HepG2 (cell line): Measurements from ENCODE around the gene SGPL1. TPM values are rescaled to one million over a fixed set of nuclear protein-coding genes. Genes with fewer than 3 reads are reported as not detected.
A peak's percentile ranks its signal among the peaks of the same experiment; 100 is the strongest.

Experiments
- ATAC-seq: fragments of 200-7000 bp; cut with Tn5 transposase; 3 replicates; pipeline ENCODE4 v1.9.1; 2020; ENCODE audit warnings: mild to moderate bottlenecking, moderate library complexity
- BruUV-seq: library from RNA; stranded (reverse); fragments of 400-500 nt; replicated peaks from 2 replicates; lab custom pipeline; 2021; lab: Mats Ljungman, UMichigan
- CTCF ChIA-PET: fragments of 300-600 bp; formaldehyde crosslinking; extraction: SDS; loops from one replicate; lab custom pipeline; 2021; ENCODE audit warnings: low total read pairs, inconsistent platforms, low intra/inter-chr PET ratio; lab: Yijun Ruan, JAX
- POLR2A ChIA-PET: fragments of 350-600 bp; sonication (Branson Sonifier 250); formaldehyde crosslinking; loops from one replicate; lab custom pipeline; 2020; ENCODE audit warnings: antibody characterized with exemption, inconsistent platforms; lab: Yijun Ruan, JAX
- DNase-seq: peaks from one replicate; pipeline ENCODE4 v3.0.0-alpha.2; 2015; ENCODE audit warnings: low spot score
- FAIRE-seq: peaks from 3 replicates; lab custom pipeline; 2011; peaks lifted over from hg19 to GRCh38; lab: Jason Lieb, UNC
- H2AFZ ChIP-seq: one replicate; pipeline ENCODE4 v1.6.1; 2011; ENCODE audit warnings: low read length, inconsistent platforms
- H3K27ac ChIP-seq: fragments of 300-600 bp; 3 replicates; pipeline ENCODE4 v1.8.0; 2011; ENCODE audit warnings: mixed run types, mild to moderate bottlenecking, mixed read lengths, low read length, inconsistent platforms; ENCODE audit not compliant: insufficient read depth; ENCODE audit errors: extremely low read length
- H3K27me3 ChIP-seq, 2 experiments: fragments of 200-600 bp in 1 of 2; 2 replicates in 1 of 2; 3 replicates in 1 of 2; pipeline versions ENCODE4 v1.6.0 to v1.8.0; 2011; ENCODE audit warnings: low read length in 2 of 2, mild to moderate bottlenecking in 2 of 2, moderate library complexity in 2 of 2, inconsistent platforms in 1 of 2; ENCODE audit not compliant: insufficient read depth in 2 of 2, control insufficient read depth in 1 of 2
- H3K36me3 ChIP-seq, 2 experiments: fragments of 200-600 bp in 1 of 2; replicated peaks in 1 of 2; 2 replicates in 1 of 2; 3 replicates in 1 of 2; pipeline versions ENCODE4 v1.5.1 to v1.8.0; 2011; ENCODE audit warnings: low read length in 2 of 2, inconsistent platforms in 1 of 2; ENCODE audit not compliant: insufficient read depth in 2 of 2, control insufficient read depth in 1 of 2
- H3K4me1 ChIP-seq: 2 replicates; pipeline ENCODE4 v1.5.1; 2012; ENCODE audit warnings: low read length, inconsistent platforms; ENCODE audit not compliant: insufficient read depth
- H3K4me2 ChIP-seq: 2 replicates; pipeline ENCODE4 v1.6.0; 2011; ENCODE audit warnings: low read depth, low read length, inconsistent platforms
- H3K4me3 ChIP-seq, 3 experiments: fragments of 200-600 bp in 1 of 3; sonication (generic), shearing (Covaris generic) in 1 of 3; replicated peaks in 1 of 3; 2 replicates each; pipeline ENCODE4 v1.5.1; 2011 to 2016; ENCODE audit warnings: low read length in 3 of 3, inconsistent platforms in 2 of 3, low read depth in 2 of 3, mild to moderate bottlenecking in 2 of 3, control low read depth in 1 of 3, mixed read lengths in 1 of 3; ENCODE audit not compliant: insufficient read depth in 1 of 3
- H3K79me2 ChIP-seq: one replicate; pipeline ENCODE4 v1.6.1; 2011; ENCODE audit warnings: low read length, inconsistent platforms; ENCODE audit not compliant: insufficient read depth
- H3K9ac ChIP-seq: 2 replicates; pipeline ENCODE4 v1.6.0; 2011; ENCODE audit warnings: mild to moderate bottlenecking, low read depth, low read length, inconsistent platforms; ENCODE audit not compliant: insufficient read depth
- H3K9me3 ChIP-seq: 2 replicates; pipeline ENCODE4 v1.5.1; 2012; ENCODE audit warnings: mild to moderate bottlenecking, low read length
- H4K20me1 ChIP-seq: 2 replicates; pipeline ENCODE4 v1.6.0; 2011; ENCODE audit warnings: inconsistent platforms, mild to moderate bottlenecking, low read length, moderate library complexity; ENCODE audit not compliant: insufficient read depth
- BCL6 ChIP-seq: IDR thresholded peaks from 2 replicates; pipeline ENCODE4 v1.6.1; 2016; ENCODE audit warnings: missing genetic modification reagents, missing compliant biosample characterization
- JDP2 ChIP-seq: sonication (generic); formaldehyde crosslinking; IDR thresholded peaks from 2 replicates; pipeline ENCODE4 v1.8.1; 2022; ENCODE audit warnings: missing genetic modification reagents, borderline replicate concordance
- NFKB2 ChIP-seq: sonication (generic); formaldehyde crosslinking; IDR thresholded peaks from 2 replicates; pipeline ENCODE4 v1.4.0; 2020; ENCODE audit warnings: missing genetic modification reagents, borderline replicate concordance
- POGZ ChIP-seq: sonication (generic); formaldehyde crosslinking; IDR thresholded peaks from 2 replicates; pipeline ENCODE4 v1.4.0; 2020; ENCODE audit warnings: mild to moderate bottlenecking, missing genetic modification reagents
- POLR2G ChIP-seq: fragments of 200-400 bp; formaldehyde crosslinking; IDR thresholded peaks from 2 replicates; pipeline ENCODE4 v1.6.1; 2018; ENCODE audit warnings: mild to moderate bottlenecking, low read depth, low read length, moderate library complexity
- RAD21 ChIP-seq: fragments of 450-650 bp; formaldehyde crosslinking; IDR thresholded peaks from 2 replicates; pipeline ENCODE4 v1.5.0; 2020; ENCODE audit warnings: mild to moderate bottlenecking
- RORA ChIP-seq: sonication (generic); formaldehyde crosslinking; IDR thresholded peaks from 2 replicates; pipeline ENCODE4 v1.5.0; 2020; ENCODE audit warnings: mild to moderate bottlenecking, missing genetic modification reagents, moderate library complexity
- SOX13 ChIP-seq, 3 experiments: fragments of 450-650 bp in 1 of 3; sonication (generic) in 1 of 3; formaldehyde crosslinking in 1 of 3; IDR thresholded peaks in 2 of 3; conservative IDR thresholded peaks in 1 of 3; 2 replicates each; pipeline versions ENCODE4 v1.5.0 to v1.6.1; 2016 to 2020; ENCODE audit warnings: antibody characterized with exemption in 1 of 3, mild to moderate bottlenecking in 1 of 3, missing compliant biosample characterization in 1 of 3, missing genetic modification reagents in 1 of 3, moderate library complexity in 1 of 3
- SOX6 ChIP-seq, 2 experiments: fragments of 450-650 bp in 1 of 2; sonication (generic) in 1 of 2; formaldehyde crosslinking in 1 of 2; IDR thresholded peaks; 2 replicates each; pipeline versions ENCODE4 v1.4.0 to v1.6.1; 2017 to 2020; ENCODE audit warnings: antibody characterized with exemption in 1 of 2, mild to moderate bottlenecking in 1 of 2, missing genetic modification reagents in 1 of 2
- ZC3H13 ChIP-seq: sonication (generic); formaldehyde crosslinking; IDR thresholded peaks from 2 replicates; pipeline ENCODE4 v1.8.1; 2023; ENCODE audit warnings: mild to moderate bottlenecking, missing genetic modification reagents, moderate library complexity
- ZEB1 ChIP-seq: IDR thresholded peaks from 2 replicates; pipeline ENCODE4 v1.6.1; 2012; ENCODE audit warnings: mild to moderate bottlenecking, low read depth, inconsistent platforms; ENCODE audit not compliant: insufficient replicate concordance
- ZNF20 ChIP-seq: sonication (generic); formaldehyde crosslinking; IDR thresholded peaks from 2 replicates; pipeline ENCODE4 v1.4.0; 2020; ENCODE audit warnings: mild to moderate bottlenecking, moderate library complexity, missing genetic modification reagents
- ZNF44 ChIP-seq: sonication (generic); formaldehyde crosslinking; IDR thresholded peaks from 2 replicates; pipeline ENCODE4 v1.5.1; 2020; ENCODE audit warnings: mild to moderate bottlenecking, missing genetic modification reagents
- ZNF496 ChIP-seq: sonication (generic); formaldehyde crosslinking; IDR thresholded peaks from 2 replicates; pipeline ENCODE4 v1.8.1; 2023; ENCODE audit warnings: mild to moderate bottlenecking, moderate library complexity, missing genetic modification reagents; ENCODE audit not compliant: insufficient replicate concordance
- ZNF660 ChIP-seq: sonication (generic); formaldehyde crosslinking; IDR thresholded peaks from 2 replicates; pipeline ENCODE4 v1.5.1; 2020; ENCODE audit warnings: mild to moderate bottlenecking, low read depth, missing genetic modification reagents, borderline replicate concordance
- ZNF772 ChIP-seq: sonication (generic); formaldehyde crosslinking; IDR thresholded peaks from 2 replicates; pipeline ENCODE4 v1.5.0; 2020; ENCODE audit warnings: mild to moderate bottlenecking, missing genetic modification reagents
- WGBS: methylation state at CpG from one replicate; pipeline ENCODE4 v1.1.6; 2017; ENCODE audit warnings: low lambda C conversion rate; 5-methylcytosine and 5-hydroxymethylcytosine counted together
- in situ Hi-C: cut with HindIII; loops from 2 replicates; pipeline ENCODE4 v1.10.0; 2017; ENCODE audit warnings: low pct_unique_long_range_greater_than_20kb; ENCODE audit not compliant: extremely low pct_ligation_motif_present
- intact Hi-C: fragments of 100-400 bp; cut with micrococcal nuclease; formaldehyde crosslinking; loops from one replicate; pipeline ENCODE4 v1.10.0; 2022; ENCODE audit not compliant: unreplicated experiment
- polyA plus RNA-seq, 8 experiments: library from polyadenylated mRNA; depleted of rRNA in 3 of 8; stranded (reverse) in 7 of 8; unstranded in 1 of 8; fragments of >200 nt; fragmentation: Illumina TruSeq in 4 of 8; extraction: Trizol in 4 of 8; gene quantifications; 2 replicates each; pipeline versions ENCODE4 v1.2.1 to v1.2.3, GENCODE V29; 2011 to 2016; ENCODE audit warnings: low read depth in 4 of 8, missing spikeins in 1 of 8, mixed read lengths in 1 of 8; ENCODE audit not compliant: insufficient read depth in 1 of 8
- total RNA-seq, 5 experiments: library from RNA; depleted of rRNA; stranded (reverse); fragments of >200 nt; fragmentation: Illumina TruSeq; extraction: Trizol; gene quantifications; 2 replicates each; pipeline ENCODE4 v1.2.3, GENCODE V29; 2016; ENCODE audit warnings: low read depth in 1 of 5
- TF ChIP-seq, protein P1 (sequence below): sonication (generic); formaldehyde crosslinking; IDR thresholded peaks from 2 replicates; pipeline ENCODE4 v1.8.0; 2023; ENCODE audit warnings: mild to moderate bottlenecking, missing genetic modification reagents
- TF ChIP-seq, protein P2 (sequence below): IDR thresholded peaks from 2 replicates; pipeline ENCODE4 v1.4.0; 2020; ENCODE audit warnings: mild to moderate bottlenecking, missing genetic modification reagents
- TF ChIP-seq, protein P3 (sequence below): IDR thresholded peaks from 2 replicates; pipeline ENCODE4 v1.6.1; 2016; ENCODE audit warnings: low read depth, borderline replicate concordance

The SGPL1 gene
- total and polyA plus RNA-seq, 2 of the 13 experiments (the other 11 are each of a cell fraction or from before 2014, with no cell fraction given), result 17.6 to 25.0 TPM

DNA sequence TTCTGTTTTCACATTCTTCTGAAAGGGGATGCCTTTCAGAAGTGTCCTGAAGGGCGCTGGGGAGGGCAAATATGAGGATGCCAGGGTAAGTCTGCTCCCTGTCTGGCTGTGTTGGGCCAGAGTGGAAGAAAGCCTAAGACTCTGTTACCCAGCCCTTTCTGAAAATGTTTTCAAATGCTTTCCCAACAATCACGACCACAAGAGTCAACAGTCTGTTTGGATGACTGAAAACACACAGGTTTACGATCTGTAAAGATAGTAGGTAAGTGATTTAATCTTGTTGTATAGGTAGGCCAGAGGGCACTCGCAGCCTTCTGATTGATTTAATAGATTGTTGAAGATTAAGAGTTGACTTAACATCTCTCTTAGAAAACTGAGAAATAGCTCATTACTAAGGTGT is 13.2 kb downstream of the SGPL1 start (continued):
- TF ChIP-seq, protein P1, sequence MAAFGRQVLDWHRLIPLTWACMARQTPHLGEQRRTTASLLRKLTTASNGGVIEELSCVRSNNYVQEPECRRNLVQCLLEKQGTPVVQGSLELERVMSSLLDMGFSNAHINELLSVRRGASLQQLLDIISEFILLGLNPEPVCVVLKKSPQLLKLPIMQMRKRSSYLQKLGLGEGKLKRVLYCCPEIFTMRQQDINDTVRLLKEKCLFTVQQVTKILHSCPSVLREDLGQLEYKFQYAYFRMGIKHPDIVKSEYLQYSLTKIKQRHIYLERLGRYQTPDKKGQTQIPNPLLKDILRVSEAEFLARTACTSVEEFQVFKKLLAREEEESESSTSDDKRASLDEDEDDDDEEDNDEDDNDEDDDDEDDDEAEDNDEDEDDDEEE, result no peak
- TF ChIP-seq RORA, result no peak
- TF ChIP-seq POGZ (CRISPR knock-in tag), result no peak
- no peak for TF ChIP-seq ZNF20
- no peak for TF ChIP-seq ZEB1
- TF ChIP-seq BCL6 (CRISPR knock-in tag), result no peak
- TF ChIP-seq RAD21 (CRISPR knock-in tag), result no peak
- TF ChIP-seq POLR2G, result no peak
- TF ChIP-seq NFKB2 (CRISPR knock-in tag), result no peak

DNA sequence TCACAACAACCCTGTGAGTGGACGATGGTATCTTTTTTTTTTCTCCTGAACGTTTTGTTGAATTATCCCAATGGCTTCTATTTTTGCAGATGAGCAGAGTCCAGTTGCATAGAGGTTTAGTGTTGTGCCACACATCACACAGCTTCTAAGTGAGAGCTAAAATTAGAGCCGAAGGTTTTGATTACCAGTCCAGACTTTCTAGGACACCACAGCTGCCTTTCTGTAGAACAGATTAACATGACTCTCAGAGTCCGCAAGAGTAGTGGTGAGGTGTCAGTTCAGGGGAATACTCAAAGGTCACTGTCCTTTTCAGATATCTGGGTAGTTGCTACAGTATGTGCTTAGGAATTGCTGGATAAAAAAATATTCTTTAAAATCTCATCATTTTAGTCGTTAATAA is 13.8 kb downstream of the SGPL1 start:
- Histone ChIP-seq H2AFZ (no peak overlapping the region), H3K27ac (peak overlapping the region; percentile 34), H3K9ac (no peak overlapping the region), H3K27me3 (no peaks in the 10 kb centered on the region), H3K79me2 (peaks cover 12% of the 10 kb centered on the region), H3K36me3 (peaks cover 0 to 12% of the 10 kb centered on the region in 2 experiments; a peak in 4 of 5 replicates), H3K4me2 (no peak overlapping the region), H3K9me3 (no peaks in the 10 kb centered on the region), H3K4me1 (peaks cover 41% of the 10 kb centered on the region), H3K4me3 (no peak overlapping the region), H4K20me1 (no peaks in the 10 kb centered on the region)
- FAIRE-seq (no peak), ATAC-seq (peak; percentile 71), DNase-seq (peak; percentile 48)
- ChIA-PET CTCF (no interaction called here), POLR2A (interaction anchor here (1.0 kb wide), 1 partner anchor 10 kb away, joined by 3 read pairs; no protein-coding TSS in a partner anchor)
- 41% methylated on average over 5 of the region's 5 CpGs for WGBS
- in situ Hi-C loops, result no loop called here
- BruUV-seq, result no TSS peak
- intact Hi-C loops, result no loop called here
- TF ChIP-seq SOX13 (IDR thresholded peaks at IDR 0.05) (no peak), SOX13 (CRISPR knock-in tag; conservative IDR thresholded peaks at IDR 0.05 in 1 of 2, IDR thresholded peaks at IDR 0.05 in 1 of 2) (peak in 1 of 2 experiments; percentile 20; a peak in 1 of 4 replicates), JDP2 (no peak), BCL6 (CRISPR knock-in tag) (peak; percentile 89), SOX6 (IDR thresholded peaks at IDR 0.05) (no peak), SOX6 (CRISPR knock-in tag; IDR thresholded peaks at IDR 0.05) (0 out of 2 replicates have a peak, but pooled peaks have one; percentile 17), ZC3H13 (CRISPR knock-in tag) (no peak), ZNF496 (no peak), ZNF772 (CRISPR knock-in tag) (no peak), ZNF44 (no peak), ZNF660 (no peak)
- TF ChIP-seq, protein P2, sequence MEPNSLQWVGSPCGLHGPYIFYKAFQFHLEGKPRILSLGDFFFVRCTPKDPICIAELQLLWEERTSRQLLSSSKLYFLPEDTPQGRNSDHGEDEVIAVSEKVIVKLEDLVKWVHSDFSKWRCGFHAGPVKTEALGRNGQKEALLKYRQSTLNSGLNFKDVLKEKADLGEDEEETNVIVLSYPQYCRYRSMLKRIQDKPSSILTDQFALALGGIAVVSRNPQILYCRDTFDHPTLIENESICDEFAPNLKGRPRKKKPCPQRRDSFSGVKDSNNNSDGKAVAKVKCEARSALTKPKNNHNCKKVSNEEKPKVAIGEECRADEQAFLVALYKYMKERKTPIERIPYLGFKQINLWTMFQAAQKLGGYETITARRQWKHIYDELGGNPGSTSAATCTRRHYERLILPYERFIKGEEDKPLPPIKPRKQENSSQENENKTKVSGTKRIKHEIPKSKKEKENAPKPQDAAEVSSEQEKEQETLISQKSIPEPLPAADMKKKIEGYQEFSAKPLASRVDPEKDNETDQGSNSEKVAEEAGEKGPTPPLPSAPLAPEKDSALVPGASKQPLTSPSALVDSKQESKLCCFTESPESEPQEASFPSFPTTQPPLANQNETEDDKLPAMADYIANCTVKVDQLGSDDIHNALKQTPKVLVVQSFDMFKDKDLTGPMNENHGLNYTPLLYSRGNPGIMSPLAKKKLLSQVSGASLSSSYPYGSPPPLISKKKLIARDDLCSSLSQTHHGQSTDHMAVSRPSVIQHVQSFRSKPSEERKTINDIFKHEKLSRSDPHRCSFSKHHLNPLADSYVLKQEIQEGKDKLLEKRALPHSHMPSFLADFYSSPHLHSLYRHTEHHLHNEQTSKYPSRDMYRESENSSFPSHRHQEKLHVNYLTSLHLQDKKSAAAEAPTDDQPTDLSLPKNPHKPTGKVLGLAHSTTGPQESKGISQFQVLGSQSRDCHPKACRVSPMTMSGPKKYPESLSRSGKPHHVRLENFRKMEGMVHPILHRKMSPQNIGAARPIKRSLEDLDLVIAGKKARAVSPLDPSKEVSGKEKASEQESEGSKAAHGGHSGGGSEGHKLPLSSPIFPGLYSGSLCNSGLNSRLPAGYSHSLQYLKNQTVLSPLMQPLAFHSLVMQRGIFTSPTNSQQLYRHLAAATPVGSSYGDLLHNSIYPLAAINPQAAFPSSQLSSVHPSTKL (CRISPR knock-in tag), result 0 out of 2 replicates have a peak, but pooled peaks have one; percentile 22
- TF ChIP-seq, protein P3, sequence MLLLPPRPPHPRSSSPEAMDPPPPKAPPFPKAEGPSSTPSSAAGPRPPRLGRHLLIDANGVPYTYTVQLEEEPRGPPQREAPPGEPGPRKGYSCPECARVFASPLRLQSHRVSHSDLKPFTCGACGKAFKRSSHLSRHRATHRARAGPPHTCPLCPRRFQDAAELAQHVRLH (CRISPR knock-in tag), result no peak
